Caco-2 (cell line): ENCODE measurements around the gene STAT3. TPM values are rescaled to one million over a fixed set of nuclear protein-coding genes. Genes with fewer than 3 reads are reported as not detected.

Source experiments
- BruUV-seq: library from RNA; stranded (reverse); fragments of 400-500 nt; replicated peaks from 2 replicates; lab custom pipeline; 2021; lab: Mats Ljungman, UMichigan
- CTCF ChIA-PET: fragments of 300-600 bp; sonication (Branson Sonifier 250); formaldehyde crosslinking; loops from one replicate; lab custom pipeline; 2022; ENCODE audit warnings: antibody characterized with exemption; lab: Charles Lee
- POLR2A ChIA-PET: fragments of 300-600 bp; sonication (Branson Sonifier 250); formaldehyde crosslinking; loops from one replicate; lab custom pipeline; 2022; ENCODE audit warnings: antibody characterized with exemption; lab: Charles Lee
- DNase-seq, 2 experiments: peaks; one replicate each; pipeline versions ENCODE4 v3.0.0 to v3.0.0-alpha.2; 2020 to 2022
- H3K27me3 ChIP-seq: replicated peaks from 2 replicates; pipeline ENCODE4 v1.6.0; 2011; ENCODE audit warnings: low read length; ENCODE audit not compliant: control insufficient read depth, insufficient read depth
- H3K36me3 ChIP-seq: 2 replicates; pipeline ENCODE4 v1.5.1; 2011; ENCODE audit warnings: low read length; ENCODE audit not compliant: control insufficient read depth, insufficient read depth
- H3K4me1 ChIP-seq: fragments of 250-450 bp; sonication (Bioruptor Pico); 2 replicates; pipeline ENCODE4 v1.5.1; 2020; ENCODE audit warnings: mild to moderate bottlenecking
- H3K4me3 ChIP-seq: 2 replicates; pipeline ENCODE4 v1.5.1; 2011; ENCODE audit warnings: low read depth, mild to moderate bottlenecking, control low read depth, low read length
- H3K9me3 ChIP-seq: fragments of 250-450 bp; sonication (Bioruptor Pico); 2 replicates; pipeline ENCODE4 v1.5.1; 2020; ENCODE audit warnings: mild to moderate bottlenecking, moderate library complexity
- H3K27ac Mint-ChIP-seq: one replicate; pipeline ENCODE4 v1.8.0; 2022; ENCODE audit warnings: mixed read lengths; ENCODE audit not compliant: unreplicated experiment
- H3K27me3 Mint-ChIP-seq: one replicate; pipeline ENCODE4 v1.8.0; 2022; ENCODE audit warnings: mixed read lengths; ENCODE audit not compliant: insufficient read depth, unreplicated experiment
- H3K36me3 Mint-ChIP-seq: one replicate; pipeline ENCODE4 v1.8.0; 2022; ENCODE audit warnings: mild to moderate bottlenecking, mixed read lengths; ENCODE audit not compliant: insufficient read depth, unreplicated experiment
- H3K4me1 Mint-ChIP-seq: one replicate; pipeline ENCODE4 v1.8.0; 2022; ENCODE audit warnings: low read depth, mixed read lengths; ENCODE audit not compliant: unreplicated experiment
- H3K4me3 Mint-ChIP-seq: one replicate; pipeline ENCODE4 v1.8.0; 2022; ENCODE audit warnings: mild to moderate bottlenecking, moderate library complexity, mixed read lengths; ENCODE audit not compliant: unreplicated experiment
- H3K9me3 Mint-ChIP-seq: one replicate; pipeline ENCODE4 v1.8.0; 2022; ENCODE audit warnings: mixed read lengths; ENCODE audit not compliant: unreplicated experiment
- CTCF ChIP-seq, 2 experiments: fragments of 200-600 bp in 1 of 2; IDR thresholded peaks; 1 replicate in 1 of 2; 2 replicates in 1 of 2; pipeline versions ENCODE4 v1.5.1 to v1.8.0; 2011 to 2022; ENCODE audit warnings: antibody characterized with exemption in 1 of 2, control low read depth in 1 of 2, inconsistent platforms in 1 of 2, low read depth in 1 of 2, low read length in 1 of 2, mild to moderate bottlenecking in 1 of 2, moderate library complexity in 1 of 2; ENCODE audit not compliant: insufficient read depth in 1 of 2, severe bottlenecking in 1 of 2, unreplicated experiment in 1 of 2
- intact Hi-C: fragments of 100-400 bp; cut with micrococcal nuclease; formaldehyde crosslinking; loops from one replicate; pipeline ENCODE4 v1.10.0; 2022; ENCODE audit not compliant: unreplicated experiment
- total RNA-seq: library from RNA; stranded (reverse); gene quantifications from 2 replicates; pipeline ENCODE4 v1.2.3, GENCODE V29; 2022

Gene STAT3
- total RNA-seq, 1 experiment from 2014 or later = 73.7 TPM

GRCh38 chr17:42363767-42364585 is 24.3 kb downstream of the STAT3 start:
- POLR2A ChIA-PET = interaction anchor here (1.2 kb wide), 1 partner anchor 59 kb away, joined by 4 read pairs; the partner anchor contains the start of gene CAVIN1
- Mint-ChIP-seq H3K27ac (no peak overlapping the region), H3K27me3 (no peaks in the 10 kb centered on the region), H3K4me3 (no peak overlapping the region), H3K36me3 (no peaks in the 10 kb centered on the region), H3K4me1 (peaks cover 12% of the 10 kb centered on the region), H3K9me3 (no peaks in the 10 kb centered on the region)
- DNase-seq = no peak
- H3K4me3 ChIP-seq = no peak overlapping the region
- intact Hi-C loops = no loop called here
- CTCF ChIA-PET = no interaction called here
- H3K4me1 ChIP-seq = peaks cover 9% of the 10 kb centered on the region; the same call in 1 of the 2 replicates
- no TSS peak for BruUV-seq
- H3K9me3 ChIP-seq = no peaks in the 10 kb centered on the region
- no peak for TF ChIP-seq CTCF (IDR thresholded peaks at IDR 0.05; ENCODE audit: insufficient read depth in 1 of 2, low read depth in 1 of 2, low read length in 1 of 2, severe bottlenecking in 1 of 2, unreplicated experiment in 1 of 2)
- no peaks in the 10 kb centered on the region for H3K36me3 ChIP-seq
- no peaks in the 10 kb centered on the region for H3K27me3 ChIP-seq

- Histone ChIP-seq H3K4me1 (peaks cover 9% of the 10 kb centered on the region; the same call in 1 of the 2 replicates), H3K4me3 (no peak overlapping the region), H3K9me3 (no peaks in the 10 kb centered on the region), H3K27me3 (no peaks in the 10 kb centered on the region), H3K36me3 (no peaks in the 10 kb centered on the region)
- no peak for TF ChIP-seq CTCF (IDR thresholded peaks at IDR 0.05; ENCODE audit: insufficient read depth in 1 of 2, low read depth in 1 of 2, low read length in 1 of 2, severe bottlenecking in 1 of 2, unreplicated experiment in 1 of 2)
- DNase-seq = no peak
- intact Hi-C loops = no loop called here
- H3K9me3 Mint-ChIP-seq = no peaks in the 10 kb centered on the region
- no peaks in the 10 kb centered on the region for H3K36me3 Mint-ChIP-seq
- peaks cover 12% of the 10 kb centered on the region for H3K4me1 Mint-ChIP-seq
- no peaks in the 10 kb centered on the region for H3K27me3 Mint-ChIP-seq
- ChIA-PET POLR2A (no interaction called here), CTCF (no interaction called here)
- no peak overlapping the region for H3K27ac Mint-ChIP-seq
- H3K4me3 Mint-ChIP-seq = no peak overlapping the region
- BruUV-seq = no TSS peak
These were observed 25.0 kb downstream of the STAT3 start for GRCh38 chr17:42363231-42363630.

- no peak overlapping the region for H3K4me3 ChIP-seq
- H3K4me3 Mint-ChIP-seq = no peak overlapping the region
- ChIA-PET CTCF (no interaction called here), POLR2A (interaction anchor here (0.6 kb wide), 1 partner anchor 20 kb away, joined by 8 read pairs; no protein-coding TSS in a partner anchor)
- intact Hi-C loops = no loop called here
- H3K4me1 Mint-ChIP-seq = peaks cover 12% of the 10 kb centered on the region
- peaks cover 9% of the 10 kb centered on the region; the same call in 1 of the 2 replicates for H3K4me1 ChIP-seq
- H3K9me3 Mint-ChIP-seq = no peaks in the 10 kb centered on the region
- no peak overlapping the region for H3K27ac Mint-ChIP-seq
- no peaks in the 10 kb centered on the region for H3K9me3 ChIP-seq
- no peaks in the 10 kb centered on the region for H3K27me3 Mint-ChIP-seq
- no peak for DNase-seq
- no peak for TF ChIP-seq CTCF (IDR thresholded peaks at IDR 0.05; ENCODE audit: insufficient read depth in 1 of 2, low read depth in 1 of 2, low read length in 1 of 2, severe bottlenecking in 1 of 2, unreplicated experiment in 1 of 2)
- H3K27me3 ChIP-seq = no peaks in the 10 kb centered on the region
- H3K36me3 ChIP-seq = no peaks in the 10 kb centered on the region
- BruUV-seq = no TSS peak
- H3K36me3 Mint-ChIP-seq = no peaks in the 10 kb centered on the region
These were observed 25.8 kb downstream of the STAT3 start for GRCh38 chr17:42362245-42362961.
